Left hindlimb (tissue), 1 donor: Measurements from ENCODE around the gene DNHD1.
A peak's percentile ranks its signal among the peaks of the same experiment; 100 is the strongest.

Experiments
- DNase-seq: peaks from one replicate; pipeline ENCODE4 v3.0.0-alpha.2; 2018

The DNHD1 gene

GRCh38 chr11:6497069-6497839 is at the start of gene DNHD1:
TSS of gene DNHD1 (plus strand) at chr11:6497280. CDS start at chr11:6498216, 936 bp downstream.
- no peak for DNase-seq

- no peak for DNase-seq
Observed at GRCh38 chr11:6448574-6448973, 48.5 kb upstream of the DNHD1 start.

- DNase-seq, result no peak
Observed at GRCh38 chr11:6452219-6452618, 44.9 kb upstream of the DNHD1 start.

GRCh38 chr11:6453152-6453551 is 43.9 kb upstream of the DNHD1 start:
- no peak for DNase-seq

GRCh38 chr11:6455070-6455469 is 42.0 kb upstream of the DNHD1 start:
- DNase-seq, result no peak

- no peak for DNase-seq
Observed at GRCh38 chr11:6456361-6457073, 40.6 kb upstream of the DNHD1 start.

GRCh38 chr11:6457581-6458320 is 39.3 kb upstream of the DNHD1 start:
- DNase-seq, result no peak

- DNase-seq, result no peak
Observed at GRCh38 chr11:6458352-6459098, 38.6 kb upstream of the DNHD1 start.

GRCh38 chr11:6459099-6459450 is 38.0 kb upstream of the DNHD1 start:
- no peak for DNase-seq

GRCh38 chr11:6468712-6469495 is 28.2 kb upstream of the DNHD1 start:
- peak; percentile 93 for DNase-seq

- DNase-seq, result no peak
Observed at GRCh38 chr11:6469599-6469998, 27.5 kb upstream of the DNHD1 start.

GRCh38 chr11:6472934-6473333 is 24.1 kb upstream of the DNHD1 start:
- no peak for DNase-seq

GRCh38 chr11:6473451-6474412 is 23.3 kb upstream of the DNHD1 start, which contains the start of gene TRIM3:
TSS of gene TRIM3 (minus strand) at chr11:6473941. CDS start at chr11:6465695, 8,246 bp downstream.
- peak; percentile 97 for DNase-seq

GRCh38 chr11:6474413-6474792 is 22.7 kb upstream of the DNHD1 start:
- DNase-seq, result peak; percentile 36

GRCh38 chr11:6474806-6475500 is 22.1 kb upstream of the DNHD1 start:
- DNase-seq, result no peak

- DNase-seq, result no peak
Observed at GRCh38 chr11:6475936-6476335, 21.1 kb upstream of the DNHD1 start.

GRCh38 chr11:6476571-6476970 is 20.5 kb upstream of the DNHD1 start:
- no peak for DNase-seq

- no peak for DNase-seq
Observed at GRCh38 chr11:6480299-6480914, 16.7 kb upstream of the DNHD1 start.
